OCI-LY1 (cell line): ENCODE results near the gene TIMP3.

Source experiments
- CTCF ChIP-seq: fragments of 200-600 bp; sonication (generic), shearing (Covaris generic); IDR thresholded peaks from 2 replicates; pipeline ENCODE4 v1.5.1; 2017; ENCODE audit warnings: mild to moderate bottlenecking, antibody characterized with exemption, low read length, moderate library complexity, mixed read lengths
- EZH2 ChIP-seq: fragments of 200-600 bp; sonication (generic), shearing (Covaris generic); IDR thresholded peaks from 2 replicates; pipeline ENCODE4 v1.8.0; 2017; ENCODE audit warnings: borderline replicate concordance, mixed run types, mild to moderate bottlenecking, antibody characterized with exemption, low read length, moderate library complexity, mixed read lengths

GRCh38 chr22:32843300-32843699, 41.8 kb downstream of the TIMP3 start:
- no peak for TF ChIP-seq CTCF
- no peak for TF ChIP-seq EZH2
